Upper lobe of right lung (tissue), 1 donor: Measurements from ENCODE around the gene SLC39A5. TPM values are rescaled to one million over a fixed set of nuclear protein-coding genes. Genes with fewer than 3 reads are reported as not detected.
A peak's percentile ranks its signal among the peaks of the same experiment; 100 is the strongest.
"Not testable (repeated sequence)": the region's sequence is repeated elsewhere in the genome, so short reads cannot be mapped to it uniquely, and the experiment has no call there.

Experiments used
- ATAC-seq: fragments of 200-7000 bp; cut with Tn5 transposase; one replicate; pipeline ENCODE4 v1.9.1; 2020; ENCODE audit warnings: mild to moderate bottlenecking, moderate library complexity
- DNase-seq: peaks from one replicate; pipeline ENCODE4 v3.0.0-alpha.2; 2020
- H3K27ac ChIP-seq: fragments of 200-600 bp; one replicate; pipeline ENCODE4 v1.8.0; 2022
- H3K27me3 ChIP-seq: fragments of 200-600 bp; one replicate; pipeline ENCODE4 v1.8.0; 2022; ENCODE audit warnings: mild to moderate bottlenecking
- H3K36me3 ChIP-seq: fragments of 200-600 bp; one replicate; pipeline ENCODE4 v1.8.0; 2022
- H3K4me1 ChIP-seq: fragments of 200-600 bp; one replicate; pipeline ENCODE4 v1.8.0; 2022
- H3K4me3 ChIP-seq: fragments of 200-600 bp; one replicate; pipeline ENCODE4 v1.8.0; 2022; ENCODE audit warnings: mild to moderate bottlenecking
- H3K9me3 ChIP-seq: fragments of 200-600 bp; one replicate; pipeline ENCODE4 v1.8.0; 2022
- intact Hi-C: fragments of 100-400 bp; cut with DNase I; formaldehyde crosslinking; loops from one replicate; pipeline ENCODE4 v1.11.0; 2022
- total RNA-seq: library from RNA; stranded (reverse); fragmentation: NEBNext Ultra II Directional; extraction: Animal tissue kit (Norgen Biotek cat#: 25700); gene quantifications from one replicate; pipeline ENCODE4 v1.2.1, GENCODE V29; 2021
- TF ChIP-seq, protein P1 (sequence below): fragments of 200-600 bp; IDR thresholded peaks from one replicate; pipeline ENCODE4 v1.8.0; 2022; ENCODE audit warnings: antibody characterized with exemption
- donor health status: DM: no; HTN: yes; CAD: no; lungs with severe emphysema.

SLC39A5 gene
- total RNA-seq, 1 donor from 2014 or later: 0.87 TPM

DNA sequence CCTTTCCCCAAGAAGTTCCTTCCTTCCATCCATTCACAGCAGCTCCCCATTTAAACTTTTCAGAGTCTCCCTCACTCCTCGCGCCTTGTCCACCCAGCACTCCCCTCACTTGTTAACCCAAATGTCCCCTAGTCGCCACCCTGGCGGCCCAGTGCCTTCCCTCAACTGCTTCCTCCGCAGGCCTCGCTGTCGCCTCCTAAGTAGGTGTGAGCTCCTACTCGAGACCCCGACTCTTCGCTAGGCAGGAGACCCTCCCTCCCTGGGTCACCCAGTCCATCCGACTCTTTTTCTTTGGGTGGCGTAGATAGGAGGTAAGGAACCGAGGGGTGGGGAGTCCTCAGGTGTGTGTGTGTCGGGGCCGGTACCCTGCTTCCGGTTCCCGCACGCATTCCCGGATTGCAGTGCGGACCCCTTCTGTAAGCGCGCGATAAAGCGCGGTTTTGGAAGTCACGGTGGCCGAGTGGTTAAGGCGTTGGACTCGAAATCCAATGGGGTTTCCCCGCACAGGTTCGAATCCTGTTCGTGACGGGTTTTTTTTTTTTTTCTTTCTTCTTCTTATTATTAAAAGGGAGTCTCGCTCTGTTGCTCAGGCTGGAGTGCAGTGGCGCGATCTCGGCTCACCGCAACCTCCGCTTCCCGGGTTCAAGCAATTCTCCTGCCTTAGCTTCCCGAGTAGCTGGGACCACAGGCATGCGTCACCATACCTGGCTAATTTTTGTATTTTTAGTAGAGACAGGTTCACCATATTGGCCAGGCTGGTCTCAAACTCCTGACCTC lies 39.7 kb upstream of the SLC39A5 start:
- Histone ChIP-seq H3K4me1 (peaks cover 25% of the 10 kb centered on the region), H3K9me3 (no peaks in the 10 kb centered on the region), H3K4me3 (peak overlapping the region; percentile 82), H3K27me3 (no peaks in the 10 kb centered on the region), H3K36me3 (peaks cover 19% of the 10 kb centered on the region), H3K27ac (peak overlapping the region; percentile 93)
- intact Hi-C loops: loop anchor here (5.0 to 10.0 kb wide), 2 partner anchors 37 to 275 kb away; partner anchors contain the start of gene SPRYD4
- TF ChIP-seq, protein P1, sequence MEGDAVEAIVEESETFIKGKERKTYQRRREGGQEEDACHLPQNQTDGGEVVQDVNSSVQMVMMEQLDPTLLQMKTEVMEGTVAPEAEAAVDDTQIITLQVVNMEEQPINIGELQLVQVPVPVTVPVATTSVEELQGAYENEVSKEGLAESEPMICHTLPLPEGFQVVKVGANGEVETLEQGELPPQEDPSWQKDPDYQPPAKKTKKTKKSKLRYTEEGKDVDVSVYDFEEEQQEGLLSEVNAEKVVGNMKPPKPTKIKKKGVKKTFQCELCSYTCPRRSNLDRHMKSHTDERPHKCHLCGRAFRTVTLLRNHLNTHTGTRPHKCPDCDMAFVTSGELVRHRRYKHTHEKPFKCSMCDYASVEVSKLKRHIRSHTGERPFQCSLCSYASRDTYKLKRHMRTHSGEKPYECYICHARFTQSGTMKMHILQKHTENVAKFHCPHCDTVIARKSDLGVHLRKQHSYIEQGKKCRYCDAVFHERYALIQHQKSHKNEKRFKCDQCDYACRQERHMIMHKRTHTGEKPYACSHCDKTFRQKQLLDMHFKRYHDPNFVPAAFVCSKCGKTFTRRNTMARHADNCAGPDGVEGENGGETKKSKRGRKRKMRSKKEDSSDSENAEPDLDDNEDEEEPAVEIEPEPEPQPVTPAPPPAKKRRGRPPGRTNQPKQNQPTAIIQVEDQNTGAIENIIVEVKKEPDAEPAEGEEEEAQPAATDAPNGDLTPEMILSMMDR: no peak
- peak; percentile 67 for ATAC-seq
- peak; percentile 92 for DNase-seq

DNA sequence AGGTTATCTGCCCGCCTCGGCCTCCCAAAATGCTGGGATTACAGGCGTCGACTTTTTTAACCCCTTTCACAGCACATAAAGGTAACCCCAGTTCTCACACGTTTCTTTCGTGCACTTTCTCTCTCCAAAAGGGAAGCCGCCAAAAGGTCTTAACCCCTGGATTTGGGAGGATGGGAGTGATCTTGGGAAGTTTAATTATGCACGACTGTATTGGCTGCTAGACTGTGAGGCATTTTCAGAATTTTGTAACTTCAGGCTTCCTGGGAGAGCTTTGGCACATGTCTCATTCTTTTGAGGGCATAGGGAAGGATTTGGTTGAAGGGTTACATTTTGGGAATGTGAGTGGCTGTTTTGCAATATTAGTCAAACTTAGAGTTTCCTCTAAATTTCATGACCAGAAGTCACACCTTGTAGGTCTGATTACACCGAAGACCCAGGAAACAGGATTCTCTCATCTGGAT lies 39.1 kb upstream of the SLC39A5 start:
- DNase-seq: no peak

DNA sequence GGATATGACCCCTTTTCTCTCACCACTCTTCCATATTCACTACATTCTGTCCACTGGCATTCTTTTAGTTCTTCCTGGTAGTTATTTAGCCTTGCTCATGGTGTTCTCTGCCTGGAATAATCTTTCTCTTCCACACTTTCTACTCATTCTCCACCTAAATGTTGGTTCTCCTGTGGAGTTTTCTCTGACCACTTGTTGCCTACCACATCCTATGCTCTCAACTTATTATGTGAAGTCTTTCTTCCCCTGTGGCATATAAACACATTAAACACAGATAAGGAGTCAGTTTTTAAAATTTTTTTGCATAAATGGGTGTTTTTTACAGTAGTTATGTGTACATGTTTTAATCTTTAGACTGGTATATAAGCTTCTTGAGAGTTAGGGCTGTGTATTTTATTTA lies 37.3 kb upstream of the SLC39A5 start:
- ATAC-seq: no peak
- TF ChIP-seq, protein P1: no peak
- intact Hi-C loops: loop anchor here (5.0 to 10.0 kb wide), 2 partner anchors 35 to 272 kb away; partner anchors contain the start of gene SPRYD4

More for the DNA sequence above, 39.1 kb upstream of the SLC39A5 start:
- TF ChIP-seq, protein P1: no peak
- Histone ChIP-seq H3K9me3 (no peaks in the 10 kb centered on the region), H3K36me3 (peaks cover 12% of the 10 kb centered on the region), H3K4me1 (peaks cover 25% of the 10 kb centered on the region), H3K27me3 (no peaks in the 10 kb centered on the region), H3K27ac (peak overlapping the region; percentile 93), H3K4me3 (peak overlapping the region; percentile 82)
- intact Hi-C loops: loop anchor here (5.0 to 10.0 kb wide), 2 partner anchors 37 to 274 kb away; partner anchors contain the start of gene SPRYD4
- ATAC-seq: no peak

GRCh38 chr12:56193025-56193578 lies 36.7 kb upstream of the SLC39A5 start:
- peak; percentile 44 for ATAC-seq
- Histone ChIP-seq H3K9me3 (no peaks in the 10 kb centered on the region), H3K4me3 (no peak overlapping the region), H3K27ac (no peak overlapping the region), H3K27me3 (no peaks in the 10 kb centered on the region), H3K4me1 (peaks cover 14% of the 10 kb centered on the region), H3K36me3 (no peaks in the 10 kb centered on the region)
- intact Hi-C loops: loop anchor here (5.0 to 10.0 kb wide), 2 partner anchors 34 to 272 kb away; partner anchors contain the start of gene SPRYD4
- TF ChIP-seq, protein P1: peak; percentile 86
- no peak for DNase-seq

More for the DNA sequence above, 37.3 kb upstream of the SLC39A5 start:
- Histone ChIP-seq H3K36me3 (no peaks in the 10 kb centered on the region), H3K9me3 (no peaks in the 10 kb centered on the region), H3K27me3 (no peaks in the 10 kb centered on the region), H3K27ac (no peak overlapping the region), H3K4me1 (peaks cover 19% of the 10 kb centered on the region), H3K4me3 (no peak overlapping the region)
- no peak for DNase-seq

- H3K36me3 ChIP-seq, H3K4me1 ChIP-seq, DNase-seq, H3K4me3 ChIP-seq, H3K9me3 ChIP-seq, H3K27me3 ChIP-seq: not testable (repeated sequence)
- ATAC-seq: peak; percentile 65
- H3K27ac ChIP-seq: peak overlapping the region; percentile 27
- intact Hi-C loops: loop anchor here (10.0 kb wide), 1 partner anchor 268 kb away; the partner anchor contains the start of gene SPRYD4
Measured at GRCh38 chr12:56196818-56197550, 32.9 kb upstream of the SLC39A5 start.
